ENCODE data around the gene GPAM. TPM values are rescaled to one million over a fixed set of nuclear protein-coding genes. Genes with fewer than 3 reads are reported as not detected.

Gene GPAM
- total and polyA plus RNA-seq, 9 of the 15 experiments (the other 6 are each of a cell fraction or from before 2014, with no cell fraction given), result 3.5 to 7.5 (median 5.5) TPM

- peak; percentile 82 for TF ChIP-seq ETS1 (conservative IDR thresholded peaks at IDR 0.05; ENCODE audit: control insufficient read depth, low read depth, low read length)
- no peak for TF ChIP-seq GTF2B (IDR thresholded peaks at IDR 0.05; ENCODE audit: extremely low read depth, insufficient read length)
- TF ChIP-seq ADNP (tag; IDR thresholded peaks at IDR 0.05), result peak; percentile 5; the same call in 1 of the 2 replicates
- TF ChIP-seq TCF3 (CRISPR knock-in tag; IDR thresholded peaks at IDR 0.05), result no peak
- TF ChIP-seq RBFOX2 (IDR thresholded peaks at IDR 0.05; ENCODE audit: low read depth, low read length), result peak; percentile 90
- TF ChIP-seq ZNF354B (CRISPR knock-in tag; IDR thresholded peaks at IDR 0.05), result no peak
- 0 out of 2 replicates have a peak, but pooled peaks have one; percentile 42 for TF ChIP-seq ZNF263 (CRISPR knock-in tag; IDR thresholded peaks at IDR 0.05; ENCODE audit: borderline replicate concordance)
- TF ChIP-seq KDM5B (IDR thresholded peaks at IDR 0.05; ENCODE audit: insufficient replicate concordance, low read depth, low read length), result peak; percentile 91
- TF ChIP-seq NCOR1 (IDR thresholded peaks at IDR 0.05), result peak; percentile 35; the same call in 1 of the 2 replicates
- TF ChIP-seq HMGN3 (IDR thresholded peaks at IDR 0.05; ENCODE audit: borderline replicate concordance, extremely low read depth, insufficient read length, low read depth, low read length), result peak; percentile 74
- TF ChIP-seq NEUROD1 (IDR thresholded peaks at IDR 0.05; ENCODE audit: borderline replicate concordance, low read depth, low read length, partially characterized antibody), result no peak
- peak; percentile 19; the same call in 1 of the 2 replicates for TF ChIP-seq MBD2 (IDR thresholded peaks at IDR 0.05; ENCODE audit: borderline replicate concordance, low read depth)
- TF ChIP-seq JUND (IDR thresholded peaks at IDR 0.05; ENCODE audit: borderline replicate concordance, low read depth, low read length), result peak; percentile 36; the same call in 1 of the 2 replicates
- TF ChIP-seq JUND (tag; IDR thresholded peaks at IDR 0.05; ENCODE audit: borderline replicate concordance, low read depth, low read length), result no peak; the same call in 2 of the 3 replicates
- TF ChIP-seq C11orf30 (IDR thresholded peaks at IDR 0.05; ENCODE audit: low read depth), result peak; percentile 92
- peak; percentile 75; the same call in 1 of the 2 replicates for TF ChIP-seq ZNF395 (CRISPR knock-in tag; IDR thresholded peaks at IDR 0.05)
- TF ChIP-seq E2F8 (IDR thresholded peaks at IDR 0.05; ENCODE audit: low read depth, partially characterized antibody), result peak; percentile 79
- peak; percentile 68; the same call in 1 of the 2 replicates for TF ChIP-seq ATF7 (IDR thresholded peaks at IDR 0.05)
- peak; percentile 96 for TF ChIP-seq KHSRP (IDR thresholded peaks at IDR 0.05)
- peak; percentile 99 for TF ChIP-seq ZBTB12 (CRISPR knock-in tag; IDR thresholded peaks at IDR 0.05)
Observed at GRCh38 chr10:112183329-112184051, at the start of gene GPAM (continued).

All from K562 (cell line).